IPS-18c (cell line): Measurements from ENCODE around the gene SMURF2.

Source experiments
- H3K4me3 ChIP-seq: 2 replicates; pipeline ENCODE4 v1.7.0; 2013; ENCODE audit warnings: low read depth, mild to moderate bottlenecking, low read length, moderate library complexity; ENCODE audit not compliant: insufficient read depth
- H3K9me3 ChIP-seq: one replicate; pipeline ENCODE4 v1.6.1; 2013; ENCODE audit warnings: mild to moderate bottlenecking, low read length, moderate library complexity; ENCODE audit not compliant: control insufficient read depth, insufficient read depth

SMURF2 gene

GRCh38 chr17:64536913-64537312 is 125.2 kb downstream of the SMURF2 start:
- no peak overlapping the region for H3K4me3 ChIP-seq
- no peaks in the 10 kb centered on the region for H3K9me3 ChIP-seq

- Histone ChIP-seq H3K9me3 (no peaks in the 10 kb centered on the region), H3K4me3 (no peak overlapping the region)
Observed at GRCh38 chr17:64535357-64535756, 126.8 kb downstream of the SMURF2 start.

DNA sequence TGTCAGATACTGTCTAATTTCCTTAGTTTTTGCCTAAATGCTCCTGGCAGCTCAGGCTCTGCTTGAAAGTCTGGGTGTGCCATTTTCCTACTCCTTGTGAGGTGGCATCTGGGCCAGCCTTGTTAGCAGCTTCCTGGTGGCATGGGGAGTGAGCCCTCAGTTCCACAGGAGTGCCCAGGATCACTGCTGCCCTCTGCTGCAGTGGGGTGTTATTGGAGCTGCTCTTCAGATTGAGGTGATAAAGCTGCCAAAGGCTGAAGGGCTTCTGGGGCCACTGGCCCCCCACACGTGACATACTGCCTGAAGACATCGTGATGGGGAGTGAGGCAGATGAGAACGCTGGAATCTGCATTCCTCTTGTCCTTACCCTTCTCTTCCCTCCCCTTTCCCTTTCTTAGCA is 127.9 kb downstream of the SMURF2 start:
- Histone ChIP-seq H3K9me3 (no peaks in the 10 kb centered on the region), H3K4me3 (no peak overlapping the region)

DNA sequence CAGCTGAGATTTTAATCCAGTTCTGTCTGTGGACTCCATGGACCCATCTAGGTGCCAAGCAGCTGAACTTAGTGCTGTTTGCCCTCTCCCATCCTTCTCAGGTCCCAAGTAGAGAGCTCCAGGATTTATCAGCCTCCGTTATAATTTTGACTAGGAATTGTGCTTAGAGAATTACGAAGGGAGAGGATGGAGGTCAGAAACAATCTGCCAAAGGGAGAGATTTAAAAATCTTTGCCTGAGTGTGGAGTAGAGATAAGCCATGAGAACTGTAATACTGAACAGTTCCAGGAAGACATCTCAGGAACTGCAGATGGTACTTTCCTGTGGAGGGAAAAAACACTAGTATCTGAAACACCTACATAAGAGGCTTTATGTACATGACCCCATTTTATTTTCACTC is 128.3 kb downstream of the SMURF2 start:
- H3K9me3 ChIP-seq: no peaks in the 10 kb centered on the region
- H3K4me3 ChIP-seq: no peak overlapping the region

DNA sequence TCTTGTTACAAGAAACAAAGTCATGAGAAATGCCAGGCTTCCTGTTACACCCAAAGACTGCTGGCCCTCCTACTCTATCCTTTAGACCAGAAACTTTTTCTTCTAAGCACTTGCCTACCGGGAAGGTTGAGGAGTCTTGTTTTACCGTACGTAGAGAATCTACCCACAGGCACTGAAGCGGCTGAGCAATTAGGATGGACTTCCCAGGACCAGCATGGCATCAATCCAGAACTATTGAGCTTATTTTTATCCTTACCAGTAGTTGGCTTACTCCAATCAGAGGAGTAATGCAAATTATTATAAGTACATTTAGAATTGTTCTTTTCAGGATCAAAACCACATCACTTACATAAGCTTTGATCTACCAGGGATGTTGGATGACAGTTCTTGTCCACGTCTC is 129.7 kb downstream of the SMURF2 start:
- no peaks in the 10 kb centered on the region for H3K9me3 ChIP-seq
- no peak overlapping the region for H3K4me3 ChIP-seq

- H3K9me3 ChIP-seq: no peaks in the 10 kb centered on the region
- no peak overlapping the region for H3K4me3 ChIP-seq
Observed at GRCh38 chr17:64531955-64532371, 130.1 kb downstream of the SMURF2 start.

DNA sequence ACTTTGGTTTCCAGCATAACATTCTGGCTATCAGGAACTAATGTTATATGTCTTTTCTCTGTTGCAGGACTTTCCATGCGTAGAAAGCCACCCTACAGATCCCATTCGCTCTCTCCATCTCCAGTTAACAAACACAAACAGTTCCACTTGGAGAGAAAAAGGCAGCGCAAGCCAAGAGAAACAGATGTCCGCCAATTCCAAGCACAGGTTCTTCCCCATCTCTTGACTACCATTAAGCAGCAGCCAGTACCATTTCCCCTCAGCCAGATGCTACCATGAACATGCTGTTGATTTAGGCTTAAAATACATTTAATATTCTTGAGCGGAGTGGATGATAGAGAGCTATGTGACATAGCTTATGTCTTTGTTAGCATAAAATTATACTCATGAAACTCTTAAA is 132.9 kb downstream of the SMURF2 start:
- no peak overlapping the region for H3K4me3 ChIP-seq
- H3K9me3 ChIP-seq: no peaks in the 10 kb centered on the region

GRCh38 chr17:64527914-64528313 is 134.2 kb downstream of the SMURF2 start:
- H3K4me3 ChIP-seq: no peak overlapping the region
- H3K9me3 ChIP-seq: no peaks in the 10 kb centered on the region

- no peaks in the 10 kb centered on the region for H3K9me3 ChIP-seq
Observed at GRCh38 chr17:64520359-64520758, 141.7 kb downstream of the SMURF2 start.

DNA sequence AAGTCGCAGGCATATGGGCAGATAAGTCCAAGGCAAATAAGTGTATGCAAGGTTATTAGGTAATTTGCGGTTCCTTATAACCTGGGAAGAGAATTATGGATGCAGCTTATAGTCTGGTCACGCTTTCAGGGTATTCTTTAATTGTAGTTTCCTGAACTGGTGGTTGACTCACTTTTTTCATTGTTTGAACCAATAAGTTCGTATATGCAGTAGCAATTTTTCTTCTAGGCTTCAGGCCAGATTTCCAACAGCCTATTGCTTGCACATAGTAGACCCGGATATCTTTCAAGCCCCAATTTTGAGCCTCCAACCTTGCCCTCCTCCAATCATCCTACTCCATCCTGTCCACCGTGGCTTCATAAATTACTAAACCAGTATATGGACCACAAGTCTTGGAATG is 142.5 kb downstream of the SMURF2 start:
- H3K4me3 ChIP-seq: no peak overlapping the region

More at GRCh38 chr17:64520359-64520758, 141.7 kb downstream of the SMURF2 start:
- no peak overlapping the region for H3K4me3 ChIP-seq

DNA sequence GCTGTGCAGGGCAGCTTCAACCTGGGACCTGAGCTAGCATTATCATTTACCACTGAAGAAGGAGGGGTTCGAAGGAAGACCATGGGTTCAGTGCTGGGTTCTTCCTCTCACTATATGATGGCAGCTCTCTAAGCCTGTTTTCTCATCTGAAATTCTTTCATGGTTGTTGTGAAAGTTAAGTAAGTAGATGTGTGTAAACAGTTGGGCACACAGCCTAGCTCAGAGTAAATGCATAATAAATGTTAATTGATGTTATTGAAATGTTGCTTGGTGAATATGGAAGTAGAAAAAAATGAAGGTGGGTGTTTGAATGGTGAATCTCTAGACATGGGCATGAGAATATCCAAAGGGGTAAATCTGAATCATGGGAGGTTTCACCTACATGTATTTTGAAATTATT is 146.3 kb downstream of the SMURF2 start:
- Histone ChIP-seq H3K4me3 (no peak overlapping the region), H3K9me3 (no peaks in the 10 kb centered on the region)

More for the DNA sequence above, 142.5 kb downstream of the SMURF2 start:
- no peaks in the 10 kb centered on the region for H3K9me3 ChIP-seq

- H3K9me3 ChIP-seq: no peaks in the 10 kb centered on the region
- H3K4me3 ChIP-seq: no peak overlapping the region
Observed at GRCh38 chr17:64515419-64515818, 146.7 kb downstream of the SMURF2 start.

GRCh38 chr17:64509179-64509578 is 152.9 kb downstream of the SMURF2 start:
- Histone ChIP-seq H3K9me3 (no peaks in the 10 kb centered on the region), H3K4me3 (no peak overlapping the region)

- Histone ChIP-seq H3K4me3 (no peak overlapping the region), H3K9me3 (no peaks in the 10 kb centered on the region)
Observed at GRCh38 chr17:64508683-64509082, 153.4 kb downstream of the SMURF2 start.

- H3K4me3 ChIP-seq: peak overlapping the region; percentile 96
- no peaks in the 10 kb centered on the region for H3K9me3 ChIP-seq
Observed at GRCh38 chr17:64507413-64507782, 154.7 kb downstream of the SMURF2 start.

DNA sequence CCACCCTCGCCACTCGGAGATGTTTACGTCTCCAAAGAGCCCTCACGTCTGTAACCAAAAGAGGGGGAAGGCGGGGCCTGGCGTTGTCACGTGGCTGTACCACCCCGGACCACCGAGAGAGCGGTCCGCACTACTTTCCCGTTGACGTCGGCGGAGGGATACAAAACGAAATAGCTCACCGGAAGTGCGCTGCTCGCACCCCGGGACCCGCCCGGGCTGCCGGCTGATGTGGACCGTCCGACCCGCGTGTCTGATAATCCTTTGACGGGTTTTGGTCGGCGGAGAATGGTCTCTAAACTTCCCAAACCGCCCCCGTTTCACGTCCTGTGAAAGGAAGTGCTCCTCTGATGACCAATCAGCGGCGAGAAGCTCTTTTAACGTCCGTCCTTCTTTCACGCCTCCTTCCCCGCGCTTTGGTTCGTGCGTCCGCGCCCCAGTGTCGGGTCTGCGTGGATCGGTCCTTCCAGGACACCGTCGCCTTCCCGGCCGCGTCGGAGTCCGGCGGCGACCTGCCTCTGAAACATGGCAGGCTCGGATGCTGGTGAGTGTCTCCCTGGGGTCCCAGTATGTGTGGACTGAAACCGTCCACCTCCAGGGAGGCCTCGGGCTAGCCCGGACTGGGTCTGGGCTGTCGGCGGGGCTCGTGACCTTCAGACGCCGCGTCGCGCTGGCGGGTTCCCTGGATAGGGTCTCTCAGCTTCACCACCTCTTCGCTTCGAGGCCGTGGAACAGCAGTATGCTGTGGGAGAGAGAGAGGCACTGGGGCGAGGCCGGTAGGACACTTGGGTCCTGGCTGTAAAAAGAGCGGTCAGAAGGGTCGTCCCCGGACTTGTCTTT is 155.3 kb downstream of the SMURF2 start, which contains the start of gene CEP95:
Gene CEP95 (plus strand): TSS at position 402 of the 837 bp plus-strand sequence. CDS start 121 bp downstream, at position 523.
- Histone ChIP-seq H3K4me3 (peak within 1 kb of the TSS; percentile 96), H3K9me3 (no peaks in the 10 kb centered on the region)

DNA sequence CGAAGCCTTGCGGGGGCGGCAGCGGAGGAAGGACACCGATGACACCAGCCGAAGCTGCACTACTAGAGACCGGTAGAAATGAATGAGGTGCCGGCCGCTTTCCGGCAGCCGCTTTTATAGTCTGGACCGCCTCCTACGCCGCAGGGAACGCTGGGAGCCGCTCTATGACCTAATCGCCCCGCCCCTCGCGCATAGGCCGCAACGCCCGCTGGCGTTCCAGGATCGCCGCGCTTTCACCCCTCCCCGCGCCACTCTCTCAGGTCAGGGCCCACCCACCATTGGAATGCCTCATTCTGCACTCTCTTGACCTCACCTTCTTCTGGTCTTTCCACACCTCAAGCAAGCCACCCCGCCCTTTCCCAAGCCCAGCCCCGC is 155.9 kb downstream of the SMURF2 start, which contains the start of gene DDX5:
Gene DDX5 (minus strand): TSS at position 89 of the 375 bp plus-strand sequence. CDS start 170 bp downstream, outside the sequence.
- Histone ChIP-seq H3K4me3 (peak within 1 kb of the TSS; percentile 96), H3K9me3 (no peaks in the 10 kb centered on the region)

DNA sequence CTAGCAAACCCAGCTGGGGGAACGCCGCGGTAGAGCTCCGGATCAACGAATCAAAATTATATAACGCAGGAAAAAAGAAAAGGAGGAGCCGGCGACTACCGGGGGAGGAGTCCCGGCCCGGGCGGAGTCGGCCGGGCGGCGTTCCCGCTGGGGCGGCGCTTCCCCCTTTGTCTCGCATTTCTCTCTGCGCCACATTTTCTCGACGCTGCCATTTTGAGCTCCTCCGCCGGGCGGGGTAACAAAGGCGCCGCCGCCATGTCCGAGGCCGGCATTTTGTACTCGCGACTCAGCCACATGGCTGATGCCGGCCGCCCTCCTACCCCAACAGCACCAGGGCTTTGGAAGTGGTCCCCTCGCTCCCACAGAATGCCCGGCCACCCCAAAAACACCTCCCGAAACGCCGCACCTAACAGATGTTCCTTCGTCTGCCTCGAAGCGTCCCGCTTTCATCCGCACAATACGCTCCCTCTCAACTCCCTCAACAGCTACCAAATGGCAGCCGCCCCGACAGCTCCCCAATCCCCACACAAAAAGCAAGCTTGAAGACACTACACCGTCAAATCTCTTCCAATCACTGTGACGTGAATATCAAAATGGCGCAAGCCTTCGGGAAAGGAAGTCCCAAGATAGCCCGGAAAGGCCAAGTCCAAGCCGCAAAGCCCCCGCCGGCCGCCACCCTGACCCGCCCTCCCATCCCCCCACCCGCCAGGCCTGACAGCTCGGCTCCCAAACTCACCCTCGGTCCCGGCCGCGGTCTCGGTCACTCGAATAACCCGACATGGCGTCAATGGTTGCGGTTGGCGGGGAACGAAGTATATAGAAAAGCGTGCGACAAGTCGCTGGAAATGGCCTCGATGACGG is 156.5 kb downstream of the SMURF2 start:
- Histone ChIP-seq H3K4me3 (peak overlapping the region; percentile 96), H3K9me3 (no peaks in the 10 kb centered on the region)
